Umbilical cord (tissue), 2 donors: ENCODE data around the gene SPATA9. TPM values are rescaled to one million over a fixed set of nuclear protein-coding genes. Genes with fewer than 3 reads are reported as not detected.
"Not testable (repeated sequence)": the region's sequence is repeated elsewhere in the genome, so short reads cannot be mapped to it uniquely, and the experiment has no call there.

Experiments
- DNase-seq: peaks from one replicate; pipeline ENCODE4 v3.0.0-alpha.2; 2015; ENCODE audit warnings: low spot score
- total RNA-seq: library from RNA; depleted of rRNA; stranded (reverse); fragments of >200 nt; gene quantifications from one replicate; pipeline ENCODE4 v1.2.3, GENCODE V29; 2014; ENCODE audit warnings: low replicate concordance; ENCODE audit not compliant: insufficient read depth

Gene SPATA9
- total RNA-seq, 1 donor from 2014 or later: 3.9 TPM

GRCh38 chr5:95717439-95717838, 34.6 kb upstream of the SPATA9 start:
- no peak for DNase-seq

GRCh38 chr5:95715799-95716461, 33.1 kb upstream of the SPATA9 start:
- DNase-seq: no peak

- no peak for DNase-seq
These were observed 31.3 kb upstream of the SPATA9 start for GRCh38 chr5:95713960-95714710.

- not testable (repeated sequence) for DNase-seq
These were observed 30.5 kb upstream of the SPATA9 start for GRCh38 chr5:95713246-95713645.

- DNase-seq: peak; percentile 59
These were observed 29.7 kb upstream of the SPATA9 start for GRCh38 chr5:95712347-95712958.

GRCh38 chr5:95711501-95712346, 28.9 kb upstream of the SPATA9 start:
- DNase-seq: no peak

- DNase-seq: peak; percentile 60
These were observed 28.1 kb upstream of the SPATA9 start for GRCh38 chr5:95710651-95711500.

GRCh38 chr5:95709967-95710650, 27.3 kb upstream of the SPATA9 start:
- DNase-seq: peak; percentile 60

GRCh38 chr5:95708876-95709275, 26.1 kb upstream of the SPATA9 start:
- no peak for DNase-seq

GRCh38 chr5:95707534-95708188, 24.9 kb upstream of the SPATA9 start:
- DNase-seq: not testable (repeated sequence)

- no peak for DNase-seq
These were observed 24.3 kb upstream of the SPATA9 start for GRCh38 chr5:95707055-95707454.

- DNase-seq: not testable (repeated sequence)
These were observed 23.4 kb upstream of the SPATA9 start for GRCh38 chr5:95706196-95706595.

- DNase-seq: no peak
These were observed 21.4 kb upstream of the SPATA9 start for GRCh38 chr5:95704150-95704549.

GRCh38 chr5:95701074-95701473, 18.3 kb upstream of the SPATA9 start:
- DNase-seq: no peak

- no peak for DNase-seq
These were observed 16.5 kb upstream of the SPATA9 start for GRCh38 chr5:95699337-95699736.

GRCh38 chr5:95697781-95698681, 15.2 kb upstream of the SPATA9 start:
- no peak for DNase-seq

- DNase-seq: no peak
These were observed 7.5 kb upstream of the SPATA9 start for GRCh38 chr5:95690333-95690732.

- DNase-seq: no peak
These were observed 6.9 kb upstream of the SPATA9 start for GRCh38 chr5:95689680-95690079.

GRCh38 chr5:95686651-95687050, 3.9 kb upstream of the SPATA9 start:
- no peak for DNase-seq
